IPS-15b (cell line): ENCODE measurements around the gene USP35.

Experiments
- H3K27me3 ChIP-seq: one replicate; pipeline ENCODE4 v1.6.1; 2013; ENCODE audit warnings: low read length; ENCODE audit not compliant: control insufficient read depth, insufficient read depth
- H3K36me3 ChIP-seq: one replicate; pipeline ENCODE4 v1.6.1; 2013; ENCODE audit warnings: low read length; ENCODE audit not compliant: control insufficient read depth, insufficient read depth
- H3K4me1 ChIP-seq: one replicate; pipeline ENCODE4 v1.6.1; 2013; ENCODE audit warnings: mild to moderate bottlenecking, low read length; ENCODE audit not compliant: control insufficient read depth, insufficient read depth
- H3K4me3 ChIP-seq: one replicate; pipeline ENCODE4 v1.5.1; 2013; ENCODE audit warnings: low read depth, low read length
- H3K9ac ChIP-seq: one replicate; pipeline ENCODE4 v1.6.1; 2013; ENCODE audit warnings: low read depth, mild to moderate bottlenecking, low read length
- H3K9me3 ChIP-seq: one replicate; pipeline ENCODE4 v1.6.1; 2013; ENCODE audit warnings: mild to moderate bottlenecking, low read length; ENCODE audit not compliant: control insufficient read depth, insufficient read depth

USP35 gene

GRCh38 chr11:78156127-78156844 lies 32.4 kb upstream of the USP35 start:
- H3K4me3 ChIP-seq = no peak overlapping the region

GRCh38 chr11:78158987-78159652 lies 29.6 kb upstream of the USP35 start:
- Histone ChIP-seq H3K4me1 (no peaks in the 10 kb centered on the region), H3K9ac (no peak overlapping the region), H3K4me3 (no peak overlapping the region), H3K27me3 (no peaks in the 10 kb centered on the region), H3K36me3 (no peaks in the 10 kb centered on the region), H3K9me3 (no peaks in the 10 kb centered on the region)

More at GRCh38 chr11:78156127-78156844, 32.4 kb upstream of the USP35 start:
- Histone ChIP-seq H3K9me3 (no peaks in the 10 kb centered on the region), H3K9ac (no peak overlapping the region), H3K36me3 (no peaks in the 10 kb centered on the region), H3K4me1 (no peaks in the 10 kb centered on the region), H3K27me3 (no peaks in the 10 kb centered on the region)

GRCh38 chr11:78160557-78160956 lies 28.2 kb upstream of the USP35 start:
- H3K4me1 ChIP-seq = no peaks in the 10 kb centered on the region
- no peaks in the 10 kb centered on the region for H3K9me3 ChIP-seq
- H3K27me3 ChIP-seq = no peaks in the 10 kb centered on the region
- H3K36me3 ChIP-seq = no peaks in the 10 kb centered on the region
- H3K4me3 ChIP-seq = no peak overlapping the region
- no peak overlapping the region for H3K9ac ChIP-seq

- H3K36me3 ChIP-seq = no peaks in the 10 kb centered on the region
- H3K4me1 ChIP-seq = no peaks in the 10 kb centered on the region
- no peak overlapping the region for H3K9ac ChIP-seq
- H3K27me3 ChIP-seq = no peaks in the 10 kb centered on the region
- H3K4me3 ChIP-seq = no peak overlapping the region
- no peaks in the 10 kb centered on the region for H3K9me3 ChIP-seq
Observed at GRCh38 chr11:78161346-78161745, 27.4 kb upstream of the USP35 start.

- Histone ChIP-seq H3K9ac (no peak overlapping the region), H3K27me3 (no peaks in the 10 kb centered on the region), H3K36me3 (no peaks in the 10 kb centered on the region), H3K4me3 (no peak overlapping the region), H3K4me1 (no peaks in the 10 kb centered on the region), H3K9me3 (no peaks in the 10 kb centered on the region)
Observed at GRCh38 chr11:78161962-78162371, 26.8 kb upstream of the USP35 start.

- Histone ChIP-seq H3K36me3 (no peaks in the 10 kb centered on the region), H3K4me3 (no peak overlapping the region), H3K4me1 (no peaks in the 10 kb centered on the region), H3K9me3 (no peaks in the 10 kb centered on the region), H3K9ac (no peak overlapping the region), H3K27me3 (no peaks in the 10 kb centered on the region)
Observed at GRCh38 chr11:78163828-78164227, 24.9 kb upstream of the USP35 start.

GRCh38 chr11:78164471-78164870 lies 24.2 kb upstream of the USP35 start:
- H3K9me3 ChIP-seq = no peaks in the 10 kb centered on the region
- no peaks in the 10 kb centered on the region for H3K27me3 ChIP-seq

GRCh38 chr11:78166855-78167469 lies 21.8 kb upstream of the USP35 start:
- Histone ChIP-seq H3K36me3 (no peaks in the 10 kb centered on the region), H3K4me1 (no peaks in the 10 kb centered on the region), H3K9me3 (no peaks in the 10 kb centered on the region), H3K27me3 (no peaks in the 10 kb centered on the region), H3K4me3 (no peak overlapping the region), H3K9ac (no peak overlapping the region)

More at GRCh38 chr11:78164471-78164870, 24.2 kb upstream of the USP35 start:
- no peaks in the 10 kb centered on the region for H3K4me1 ChIP-seq
- no peaks in the 10 kb centered on the region for H3K36me3 ChIP-seq
- no peak overlapping the region for H3K9ac ChIP-seq
- H3K4me3 ChIP-seq = no peak overlapping the region

GRCh38 chr11:78168539-78169477 lies 19.9 kb upstream of the USP35 start:
- Histone ChIP-seq H3K4me3 (no peak overlapping the region), H3K9ac (no peak overlapping the region)

GRCh38 chr11:78170413-78170812 lies 18.3 kb upstream of the USP35 start:
- H3K9ac ChIP-seq = no peak overlapping the region
- H3K36me3 ChIP-seq = peaks cover 2% of the 10 kb centered on the region
- H3K9me3 ChIP-seq = no peaks in the 10 kb centered on the region
- no peaks in the 10 kb centered on the region for H3K27me3 ChIP-seq
- H3K4me3 ChIP-seq = no peak overlapping the region
- H3K4me1 ChIP-seq = no peaks in the 10 kb centered on the region

More at GRCh38 chr11:78168539-78169477, 19.9 kb upstream of the USP35 start:
- peaks cover 2% of the 10 kb centered on the region for H3K36me3 ChIP-seq
- no peaks in the 10 kb centered on the region for H3K4me1 ChIP-seq
- no peaks in the 10 kb centered on the region for H3K9me3 ChIP-seq
- H3K27me3 ChIP-seq = no peaks in the 10 kb centered on the region

- Histone ChIP-seq H3K36me3 (peaks cover 2% of the 10 kb centered on the region), H3K9me3 (no peaks in the 10 kb centered on the region), H3K4me1 (no peaks in the 10 kb centered on the region), H3K9ac (no peak overlapping the region), H3K27me3 (no peaks in the 10 kb centered on the region), H3K4me3 (no peak overlapping the region)
Observed at GRCh38 chr11:78170874-78171549, 17.7 kb upstream of the USP35 start.
